GM23338 (cell line): Measurements from ENCODE around the gene RCC2. TPM values are rescaled to one million over a fixed set of nuclear protein-coding genes. Genes with fewer than 3 reads are reported as not detected.

Source experiments
- ATAC-seq: fragments of 200-7000 bp; cut with Tn5 transposase; 3 replicates; pipeline ENCODE4 v1.9.1; 2020
- DNase-seq: peaks from one replicate; pipeline ENCODE4 v3.0.0-alpha.2; 2015; ENCODE audit warnings: low spot score
- H2AFZ ChIP-seq: fragments of 200-600 bp; sonication (generic); 2 replicates; pipeline ENCODE4 v1.8.0; 2016; ENCODE audit warnings: antibody characterized with exemption, mild to moderate bottlenecking, moderate library complexity
- H3F3A ChIP-seq: fragments of 200-600 bp; sonication (generic); replicated peaks from 2 replicates; pipeline ENCODE4 v1.8.0; 2017; ENCODE audit warnings: antibody characterized with exemption, mixed run types, low read depth
- H3K27ac ChIP-seq: fragments of 200-600 bp; sonication (generic); 2 replicates; pipeline ENCODE4 v1.6.1; 2016; ENCODE audit warnings: low read depth
- H3K27me3 ChIP-seq: fragments of 200-600 bp; sonication (generic); 2 replicates; pipeline ENCODE4 v1.8.0; 2016; ENCODE audit warnings: mild to moderate bottlenecking, mixed run types, moderate library complexity; ENCODE audit not compliant: insufficient read depth
- H3K36me3 ChIP-seq: fragments of 200-600 bp; sonication (generic); 2 replicates; pipeline ENCODE4 v1.8.0; 2016; ENCODE audit warnings: mild to moderate bottlenecking; ENCODE audit not compliant: insufficient read depth
- H3K4me1 ChIP-seq: fragments of 200-600 bp; sonication (generic); 2 replicates; pipeline ENCODE4 v1.8.0; 2016; ENCODE audit warnings: mild to moderate bottlenecking, moderate library complexity; ENCODE audit not compliant: insufficient read depth
- H3K4me2 ChIP-seq: fragments of 200-600 bp; sonication (generic); 2 replicates; pipeline ENCODE4 v1.7.1; 2017; ENCODE audit warnings: mixed run types
- H3K4me3 ChIP-seq: fragments of 200-600 bp; sonication (generic); 2 replicates; pipeline ENCODE4 v1.6.1; 2016; ENCODE audit warnings: mixed run types
- H3K79me2 ChIP-seq: fragments of 200-600 bp; sonication (generic); replicated peaks from 2 replicates; pipeline ENCODE4 v1.8.0; 2017; ENCODE audit warnings: mild to moderate bottlenecking; ENCODE audit not compliant: insufficient read depth
- H3K9me2 ChIP-seq: fragments of 200-600 bp; sonication (generic); 2 replicates; pipeline ENCODE4 v1.8.0; 2017; ENCODE audit not compliant: insufficient read depth
- H4K20me1 ChIP-seq: fragments of 200-600 bp; sonication (generic); replicated peaks from 2 replicates; pipeline ENCODE4 v1.8.0; 2017; ENCODE audit warnings: mild to moderate bottlenecking; ENCODE audit not compliant: insufficient read depth
- H3K27ac Mint-ChIP-seq: 2 replicates; pipeline ENCODE4 v1.8.0; 2020; ENCODE audit warnings: inconsistent platforms, mild to moderate bottlenecking, moderate library complexity, mixed read lengths
- H3K27me3 Mint-ChIP-seq: 3 replicates; pipeline ENCODE4 v1.8.0; 2022; ENCODE audit warnings: low read depth, mild to moderate bottlenecking, moderate library complexity, mixed read lengths, inconsistent platforms; ENCODE audit not compliant: insufficient read depth, poor library complexity
- H3K36me3 Mint-ChIP-seq: 3 replicates; pipeline ENCODE4 v1.8.0; 2021; ENCODE audit warnings: low read depth, mild to moderate bottlenecking, inconsistent platforms, moderate library complexity, mixed read lengths
- H3K4me1 Mint-ChIP-seq: 3 replicates; pipeline ENCODE4 v1.8.0; 2020; ENCODE audit warnings: mild to moderate bottlenecking, inconsistent platforms, mixed read lengths
- H3K4me3 Mint-ChIP-seq: 3 replicates; pipeline ENCODE4 v1.8.0; 2021; ENCODE audit warnings: moderate library complexity, mild to moderate bottlenecking, inconsistent platforms, mixed read lengths
- H3K9me3 Mint-ChIP-seq: 3 replicates; pipeline ENCODE4 v1.8.0; 2020; ENCODE audit warnings: moderate library complexity, mild to moderate bottlenecking, inconsistent platforms, mixed read lengths
- CREB1 ChIP-seq: fragments of 250-450 bp; sonication (Bioruptor Pico); IDR thresholded peaks from 2 replicates; pipeline ENCODE4 v1.5.0; 2020; ENCODE audit warnings: low read depth, mild to moderate bottlenecking, moderate library complexity
- EZH2 ChIP-seq: fragments of 200-600 bp; sonication (generic); IDR thresholded peaks from one replicate; pipeline ENCODE4 v1.8.0; 2017; ENCODE audit warnings: antibody characterized with exemption, mild to moderate bottlenecking, low read depth; ENCODE audit not compliant: unreplicated experiment
- EZH2phosphoT487 ChIP-seq: fragments of 200-600 bp; sonication (generic); IDR thresholded peaks from one replicate; pipeline ENCODE4 v1.8.1; 2018; ENCODE audit warnings: antibody characterized with exemption; ENCODE audit not compliant: unreplicated experiment
- JUNB ChIP-seq: IDR thresholded peaks from one replicate; pipeline ENCODE4 v1.6.1; 2016; ENCODE audit warnings: antibody characterized with exemption; ENCODE audit not compliant: unreplicated experiment
- NANOG ChIP-seq: IDR thresholded peaks from 2 replicates; pipeline ENCODE4 v1.6.1; 2016; ENCODE audit warnings: antibody characterized with exemption, borderline replicate concordance
- POLR2AphosphoS5 ChIP-seq: IDR thresholded peaks from 2 replicates; pipeline ENCODE4 v1.6.1; 2016; ENCODE audit warnings: antibody characterized with exemption, low read depth
- STAT1 ChIP-seq: IDR thresholded peaks from one replicate; pipeline ENCODE4 v1.6.1; 2016; ENCODE audit warnings: antibody characterized with exemption; ENCODE audit not compliant: unreplicated experiment
- ZNF114 ChIP-seq: fragments of 250-450 bp; sonication (Bioruptor Pico); IDR thresholded peaks from 2 replicates; pipeline ENCODE4 v1.5.0; 2020; ENCODE audit warnings: mild to moderate bottlenecking, moderate library complexity
- ZNF331 ChIP-seq: fragments of 250-450 bp; sonication (Bioruptor Pico); IDR thresholded peaks from 2 replicates; pipeline ENCODE4 v1.5.0; 2020; ENCODE audit warnings: low read depth, mild to moderate bottlenecking, moderate library complexity
- polyA plus RNA-seq: library from polyadenylated mRNA; unstranded; fragments of >200 nt; fragmentation: Nextera tagmentation; extraction: Ambion mirVana; gene quantifications from 2 replicates; pipeline ENCODE4 v1.2.1, GENCODE V29; 2016
- total RNA-seq: library from RNA; depleted of rRNA; stranded (reverse); fragments of >200 nt; shearing (Covaris generic); gene quantifications from 2 replicates; pipeline ENCODE4 v1.2.3, GENCODE V29; 2014
- TF ChIP-seq, protein P1 (sequence below): IDR thresholded peaks from one replicate; pipeline ENCODE4 v1.6.1; 2018; ENCODE audit warnings: antibody characterized with exemption; ENCODE audit not compliant: unreplicated experiment
- TF ChIP-seq, protein P2 (sequence below): IDR thresholded peaks from 2 replicates; pipeline ENCODE4 v1.6.1; 2016; ENCODE audit warnings: antibody characterized with exemption

Gene RCC2
- total and polyA plus RNA-seq, 2 experiments from 2014 or later, result 97.1 to 386 TPM

DNA sequence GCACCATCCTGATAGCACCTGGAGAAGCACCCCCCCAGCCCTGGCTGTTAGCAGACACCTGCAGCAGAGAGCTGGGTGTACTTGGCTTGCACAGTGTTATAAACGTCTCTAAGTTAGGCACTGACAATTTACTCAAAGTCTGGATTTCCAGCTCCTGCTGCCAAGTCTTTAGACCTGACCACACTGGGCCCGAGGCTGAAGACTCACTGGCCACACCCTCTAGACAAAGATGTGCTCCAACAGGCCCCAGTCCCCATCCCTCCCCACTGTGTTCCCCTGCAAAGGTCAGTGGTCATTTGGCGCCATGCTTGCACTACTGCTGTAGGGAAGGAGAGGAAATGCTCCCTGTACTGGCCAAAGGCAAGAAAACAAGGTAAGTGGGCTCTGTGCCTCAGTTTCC lies 36.4 kb downstream of the RCC2 start:
- Histone ChIP-seq H3F3A (peaks cover 45% of the 10 kb centered on the region), H3K4me2 (no peak overlapping the region), H3K9me2 (no peaks in the 10 kb centered on the region), H2AFZ (no peak overlapping the region), H3K27me3 (no peaks in the 10 kb centered on the region), H3K4me3 (no peak overlapping the region), H4K20me1 (no peaks in the 10 kb centered on the region), H3K36me3 (peaks cover 5% of the 10 kb centered on the region; the same call in 1 of the 2 replicates), H3K79me2 (no peaks in the 10 kb centered on the region), H3K27ac (0 out of 2 replicates have a peak overlapping the region, but pooled peaks have one; percentile 39), H3K4me1 (no peaks in the 10 kb centered on the region; the same call in 1 of the 2 replicates)
- Mint-ChIP-seq H3K4me3 (no peak overlapping the region), H3K9me3 (peaks cover 3% of the 10 kb centered on the region; the same call in 1 of the 3 replicates), H3K27me3 (peaks cover 35% of the 10 kb centered on the region), H3K4me1 (peaks cover 47% of the 10 kb centered on the region), H3K27ac (no peak overlapping the region), H3K36me3 (peaks cover 30% of the 10 kb centered on the region)
- no peak for TF ChIP-seq JUNB
- ATAC-seq (no peak), DNase-seq (no peak)

DNA sequence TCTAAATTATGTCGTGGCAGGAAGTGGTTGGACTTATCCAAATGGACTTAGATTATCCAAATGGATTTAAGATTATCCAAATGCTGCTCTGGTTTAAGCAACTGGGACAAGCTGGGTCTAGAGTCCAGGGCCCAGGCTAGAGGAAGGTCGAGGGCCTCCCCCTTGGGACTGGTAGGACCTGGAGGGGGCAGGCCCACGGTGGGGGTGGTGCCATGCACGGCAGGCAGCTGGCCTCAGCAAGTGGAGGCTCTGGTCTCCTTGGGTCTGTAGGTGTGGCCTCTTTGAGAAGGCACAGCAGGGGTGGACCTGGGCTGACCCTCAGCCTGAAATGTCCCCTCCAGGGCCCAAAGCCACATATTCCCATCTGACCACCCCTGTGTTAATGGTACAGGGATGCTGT lies 37.6 kb downstream of the RCC2 start:
- Histone ChIP-seq H3K9me2 (no peaks in the 10 kb centered on the region), H3K36me3 (no peaks in the 10 kb centered on the region), H3K4me1 (no peaks in the 10 kb centered on the region; the same call in 1 of the 2 replicates), H3K4me3 (no peak overlapping the region), H3K79me2 (no peaks in the 10 kb centered on the region), H3K27me3 (no peaks in the 10 kb centered on the region), H3K27ac (no peak overlapping the region), H3F3A (peaks cover 37% of the 10 kb centered on the region), H2AFZ (no peak overlapping the region), H3K4me2 (no peak overlapping the region), H4K20me1 (no peaks in the 10 kb centered on the region)
- Mint-ChIP-seq H3K27ac (no peak overlapping the region), H3K9me3 (peaks cover 3% of the 10 kb centered on the region; the same call in 1 of the 3 replicates), H3K4me3 (no peak overlapping the region), H3K36me3 (peaks cover 18% of the 10 kb centered on the region), H3K27me3 (peaks cover 28% of the 10 kb centered on the region), H3K4me1 (peaks cover 37% of the 10 kb centered on the region)
- TF ChIP-seq EZH2, result no peak
- no peak for TF ChIP-seq ZNF114 (CRISPR knock-in tag)
- TF ChIP-seq, protein P1, sequence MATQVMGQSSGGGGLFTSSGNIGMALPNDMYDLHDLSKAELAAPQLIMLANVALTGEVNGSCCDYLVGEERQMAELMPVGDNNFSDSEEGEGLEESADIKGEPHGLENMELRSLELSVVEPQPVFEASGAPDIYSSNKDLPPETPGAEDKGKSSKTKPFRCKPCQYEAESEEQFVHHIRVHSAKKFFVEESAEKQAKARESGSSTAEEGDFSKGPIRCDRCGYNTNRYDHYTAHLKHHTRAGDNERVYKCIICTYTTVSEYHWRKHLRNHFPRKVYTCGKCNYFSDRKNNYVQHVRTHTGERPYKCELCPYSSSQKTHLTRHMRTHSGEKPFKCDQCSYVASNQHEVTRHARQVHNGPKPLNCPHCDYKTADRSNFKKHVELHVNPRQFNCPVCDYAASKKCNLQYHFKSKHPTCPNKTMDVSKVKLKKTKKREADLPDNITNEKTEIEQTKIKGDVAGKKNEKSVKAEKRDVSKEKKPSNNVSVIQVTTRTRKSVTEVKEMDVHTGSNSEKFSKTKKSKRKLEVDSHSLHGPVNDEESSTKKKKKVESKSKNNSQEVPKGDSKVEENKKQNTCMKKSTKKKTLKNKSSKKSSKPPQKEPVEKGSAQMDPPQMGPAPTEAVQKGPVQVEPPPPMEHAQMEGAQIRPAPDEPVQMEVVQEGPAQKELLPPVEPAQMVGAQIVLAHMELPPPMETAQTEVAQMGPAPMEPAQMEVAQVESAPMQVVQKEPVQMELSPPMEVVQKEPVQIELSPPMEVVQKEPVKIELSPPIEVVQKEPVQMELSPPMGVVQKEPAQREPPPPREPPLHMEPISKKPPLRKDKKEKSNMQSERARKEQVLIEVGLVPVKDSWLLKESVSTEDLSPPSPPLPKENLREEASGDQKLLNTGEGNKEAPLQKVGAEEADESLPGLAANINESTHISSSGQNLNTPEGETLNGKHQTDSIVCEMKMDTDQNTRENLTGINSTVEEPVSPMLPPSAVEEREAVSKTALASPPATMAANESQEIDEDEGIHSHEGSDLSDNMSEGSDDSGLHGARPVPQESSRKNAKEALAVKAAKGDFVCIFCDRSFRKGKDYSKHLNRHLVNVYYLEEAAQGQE, result no peak
- no peak for TF ChIP-seq POLR2AphosphoS5
- no peak for TF ChIP-seq STAT1
- TF ChIP-seq ZNF331 (CRISPR knock-in tag), result no peak
- no peak for TF ChIP-seq JUNB
- TF ChIP-seq EZH2phosphoT487, result no peak
- no peak for TF ChIP-seq NANOG
- TF ChIP-seq, protein P2, sequence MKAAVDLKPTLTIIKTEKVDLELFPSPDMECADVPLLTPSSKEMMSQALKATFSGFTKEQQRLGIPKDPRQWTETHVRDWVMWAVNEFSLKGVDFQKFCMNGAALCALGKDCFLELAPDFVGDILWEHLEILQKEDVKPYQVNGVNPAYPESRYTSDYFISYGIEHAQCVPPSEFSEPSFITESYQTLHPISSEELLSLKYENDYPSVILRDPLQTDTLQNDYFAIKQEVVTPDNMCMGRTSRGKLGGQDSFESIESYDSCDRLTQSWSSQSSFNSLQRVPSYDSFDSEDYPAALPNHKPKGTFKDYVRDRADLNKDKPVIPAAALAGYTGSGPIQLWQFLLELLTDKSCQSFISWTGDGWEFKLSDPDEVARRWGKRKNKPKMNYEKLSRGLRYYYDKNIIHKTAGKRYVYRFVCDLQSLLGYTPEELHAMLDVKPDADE, result no peak
- no peak for TF ChIP-seq CREB1 (CRISPR knock-in tag)
- DNase-seq (no peak), ATAC-seq (no peak)
